HL-60 (cell line): Measurements from ENCODE around the gene DLGAP3.

ENCODE experiments used
- GABPA ChIP-seq: IDR thresholded peaks from 2 replicates; pipeline ENCODE4 v1.6.1; 2012; ENCODE audit warnings: low read depth
- POLR2AphosphoS5 ChIP-seq: IDR thresholded peaks from 2 replicates; pipeline ENCODE4 v1.6.1; 2012; ENCODE audit warnings: low read depth
- SPI1 ChIP-seq: IDR thresholded peaks from 2 replicates; pipeline ENCODE4 v1.6.1; 2012; ENCODE audit warnings: low read depth, mild to moderate bottlenecking, borderline replicate concordance
- TF ChIP-seq, protein P1 (sequence below): IDR thresholded peaks from one replicate; pipeline ENCODE4 v1.5.1; 2011; ENCODE audit warnings: low read length, control low read depth, inconsistent platforms; ENCODE audit not compliant: insufficient read depth
- TF ChIP-seq, protein P2 (sequence below): IDR thresholded peaks from 2 replicates; pipeline ENCODE4 v1.6.1; 2012; ENCODE audit warnings: low read depth; ENCODE audit not compliant: insufficient replicate concordance

DNA sequence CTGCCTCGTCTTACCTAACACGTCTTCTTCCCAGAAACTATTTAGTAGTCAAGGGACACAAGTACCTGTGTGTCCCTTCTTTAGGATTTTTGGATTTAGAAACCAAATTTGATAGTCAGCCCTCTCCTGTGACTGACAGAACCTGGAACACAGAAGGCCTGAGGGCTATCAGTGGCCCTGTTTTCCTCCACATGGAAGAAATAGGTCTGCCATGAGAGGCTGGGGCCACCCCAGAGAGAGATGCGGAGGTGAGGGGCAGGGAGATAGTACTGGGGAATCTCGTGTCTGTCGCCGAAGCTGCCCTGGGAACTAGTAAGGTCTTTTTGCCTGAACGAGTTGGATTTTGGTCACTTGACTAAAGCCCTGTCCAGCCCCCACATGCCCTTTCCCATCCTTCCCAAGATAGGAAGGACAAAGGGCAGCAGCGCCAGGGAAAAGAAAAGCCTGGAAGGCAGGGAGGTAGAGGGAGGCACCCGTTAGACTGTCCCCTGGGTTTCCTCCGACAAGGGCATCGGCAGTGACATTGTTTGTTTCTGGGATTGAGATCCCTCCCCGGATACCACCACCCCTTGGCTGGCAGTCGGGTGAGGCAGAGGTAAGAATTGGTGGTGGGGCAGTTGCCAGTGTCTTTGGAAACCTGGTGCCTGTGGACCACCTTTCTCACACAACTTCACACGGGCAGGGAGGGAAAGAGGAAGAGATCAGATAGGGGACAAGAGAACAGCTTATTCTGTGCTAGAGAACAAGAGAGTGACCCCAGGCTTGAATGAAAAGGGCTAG lies 89.7 kb downstream of the DLGAP3 start:
- no peak for TF ChIP-seq POLR2AphosphoS5
- TF ChIP-seq, protein P1, sequence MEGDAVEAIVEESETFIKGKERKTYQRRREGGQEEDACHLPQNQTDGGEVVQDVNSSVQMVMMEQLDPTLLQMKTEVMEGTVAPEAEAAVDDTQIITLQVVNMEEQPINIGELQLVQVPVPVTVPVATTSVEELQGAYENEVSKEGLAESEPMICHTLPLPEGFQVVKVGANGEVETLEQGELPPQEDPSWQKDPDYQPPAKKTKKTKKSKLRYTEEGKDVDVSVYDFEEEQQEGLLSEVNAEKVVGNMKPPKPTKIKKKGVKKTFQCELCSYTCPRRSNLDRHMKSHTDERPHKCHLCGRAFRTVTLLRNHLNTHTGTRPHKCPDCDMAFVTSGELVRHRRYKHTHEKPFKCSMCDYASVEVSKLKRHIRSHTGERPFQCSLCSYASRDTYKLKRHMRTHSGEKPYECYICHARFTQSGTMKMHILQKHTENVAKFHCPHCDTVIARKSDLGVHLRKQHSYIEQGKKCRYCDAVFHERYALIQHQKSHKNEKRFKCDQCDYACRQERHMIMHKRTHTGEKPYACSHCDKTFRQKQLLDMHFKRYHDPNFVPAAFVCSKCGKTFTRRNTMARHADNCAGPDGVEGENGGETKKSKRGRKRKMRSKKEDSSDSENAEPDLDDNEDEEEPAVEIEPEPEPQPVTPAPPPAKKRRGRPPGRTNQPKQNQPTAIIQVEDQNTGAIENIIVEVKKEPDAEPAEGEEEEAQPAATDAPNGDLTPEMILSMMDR: no peak
- TF ChIP-seq GABPA: no peak
- TF ChIP-seq, protein P2, sequence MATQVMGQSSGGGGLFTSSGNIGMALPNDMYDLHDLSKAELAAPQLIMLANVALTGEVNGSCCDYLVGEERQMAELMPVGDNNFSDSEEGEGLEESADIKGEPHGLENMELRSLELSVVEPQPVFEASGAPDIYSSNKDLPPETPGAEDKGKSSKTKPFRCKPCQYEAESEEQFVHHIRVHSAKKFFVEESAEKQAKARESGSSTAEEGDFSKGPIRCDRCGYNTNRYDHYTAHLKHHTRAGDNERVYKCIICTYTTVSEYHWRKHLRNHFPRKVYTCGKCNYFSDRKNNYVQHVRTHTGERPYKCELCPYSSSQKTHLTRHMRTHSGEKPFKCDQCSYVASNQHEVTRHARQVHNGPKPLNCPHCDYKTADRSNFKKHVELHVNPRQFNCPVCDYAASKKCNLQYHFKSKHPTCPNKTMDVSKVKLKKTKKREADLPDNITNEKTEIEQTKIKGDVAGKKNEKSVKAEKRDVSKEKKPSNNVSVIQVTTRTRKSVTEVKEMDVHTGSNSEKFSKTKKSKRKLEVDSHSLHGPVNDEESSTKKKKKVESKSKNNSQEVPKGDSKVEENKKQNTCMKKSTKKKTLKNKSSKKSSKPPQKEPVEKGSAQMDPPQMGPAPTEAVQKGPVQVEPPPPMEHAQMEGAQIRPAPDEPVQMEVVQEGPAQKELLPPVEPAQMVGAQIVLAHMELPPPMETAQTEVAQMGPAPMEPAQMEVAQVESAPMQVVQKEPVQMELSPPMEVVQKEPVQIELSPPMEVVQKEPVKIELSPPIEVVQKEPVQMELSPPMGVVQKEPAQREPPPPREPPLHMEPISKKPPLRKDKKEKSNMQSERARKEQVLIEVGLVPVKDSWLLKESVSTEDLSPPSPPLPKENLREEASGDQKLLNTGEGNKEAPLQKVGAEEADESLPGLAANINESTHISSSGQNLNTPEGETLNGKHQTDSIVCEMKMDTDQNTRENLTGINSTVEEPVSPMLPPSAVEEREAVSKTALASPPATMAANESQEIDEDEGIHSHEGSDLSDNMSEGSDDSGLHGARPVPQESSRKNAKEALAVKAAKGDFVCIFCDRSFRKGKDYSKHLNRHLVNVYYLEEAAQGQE: no peak
- no peak for TF ChIP-seq SPI1
